ENCODE data around the gene NSD1.

NSD1 gene, protein sequence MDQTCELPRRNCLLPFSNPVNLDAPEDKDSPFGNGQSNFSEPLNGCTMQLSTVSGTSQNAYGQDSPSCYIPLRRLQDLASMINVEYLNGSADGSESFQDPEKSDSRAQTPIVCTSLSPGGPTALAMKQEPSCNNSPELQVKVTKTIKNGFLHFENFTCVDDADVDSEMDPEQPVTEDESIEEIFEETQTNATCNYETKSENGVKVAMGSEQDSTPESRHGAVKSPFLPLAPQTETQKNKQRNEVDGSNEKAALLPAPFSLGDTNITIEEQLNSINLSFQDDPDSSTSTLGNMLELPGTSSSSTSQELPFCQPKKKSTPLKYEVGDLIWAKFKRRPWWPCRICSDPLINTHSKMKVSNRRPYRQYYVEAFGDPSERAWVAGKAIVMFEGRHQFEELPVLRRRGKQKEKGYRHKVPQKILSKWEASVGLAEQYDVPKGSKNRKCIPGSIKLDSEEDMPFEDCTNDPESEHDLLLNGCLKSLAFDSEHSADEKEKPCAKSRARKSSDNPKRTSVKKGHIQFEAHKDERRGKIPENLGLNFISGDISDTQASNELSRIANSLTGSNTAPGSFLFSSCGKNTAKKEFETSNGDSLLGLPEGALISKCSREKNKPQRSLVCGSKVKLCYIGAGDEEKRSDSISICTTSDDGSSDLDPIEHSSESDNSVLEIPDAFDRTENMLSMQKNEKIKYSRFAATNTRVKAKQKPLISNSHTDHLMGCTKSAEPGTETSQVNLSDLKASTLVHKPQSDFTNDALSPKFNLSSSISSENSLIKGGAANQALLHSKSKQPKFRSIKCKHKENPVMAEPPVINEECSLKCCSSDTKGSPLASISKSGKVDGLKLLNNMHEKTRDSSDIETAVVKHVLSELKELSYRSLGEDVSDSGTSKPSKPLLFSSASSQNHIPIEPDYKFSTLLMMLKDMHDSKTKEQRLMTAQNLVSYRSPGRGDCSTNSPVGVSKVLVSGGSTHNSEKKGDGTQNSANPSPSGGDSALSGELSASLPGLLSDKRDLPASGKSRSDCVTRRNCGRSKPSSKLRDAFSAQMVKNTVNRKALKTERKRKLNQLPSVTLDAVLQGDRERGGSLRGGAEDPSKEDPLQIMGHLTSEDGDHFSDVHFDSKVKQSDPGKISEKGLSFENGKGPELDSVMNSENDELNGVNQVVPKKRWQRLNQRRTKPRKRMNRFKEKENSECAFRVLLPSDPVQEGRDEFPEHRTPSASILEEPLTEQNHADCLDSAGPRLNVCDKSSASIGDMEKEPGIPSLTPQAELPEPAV (N-terminal part only)
- 28.7 to 198 (median 132) reads per million in 17 experiments for total RNA-seq

DNA sequence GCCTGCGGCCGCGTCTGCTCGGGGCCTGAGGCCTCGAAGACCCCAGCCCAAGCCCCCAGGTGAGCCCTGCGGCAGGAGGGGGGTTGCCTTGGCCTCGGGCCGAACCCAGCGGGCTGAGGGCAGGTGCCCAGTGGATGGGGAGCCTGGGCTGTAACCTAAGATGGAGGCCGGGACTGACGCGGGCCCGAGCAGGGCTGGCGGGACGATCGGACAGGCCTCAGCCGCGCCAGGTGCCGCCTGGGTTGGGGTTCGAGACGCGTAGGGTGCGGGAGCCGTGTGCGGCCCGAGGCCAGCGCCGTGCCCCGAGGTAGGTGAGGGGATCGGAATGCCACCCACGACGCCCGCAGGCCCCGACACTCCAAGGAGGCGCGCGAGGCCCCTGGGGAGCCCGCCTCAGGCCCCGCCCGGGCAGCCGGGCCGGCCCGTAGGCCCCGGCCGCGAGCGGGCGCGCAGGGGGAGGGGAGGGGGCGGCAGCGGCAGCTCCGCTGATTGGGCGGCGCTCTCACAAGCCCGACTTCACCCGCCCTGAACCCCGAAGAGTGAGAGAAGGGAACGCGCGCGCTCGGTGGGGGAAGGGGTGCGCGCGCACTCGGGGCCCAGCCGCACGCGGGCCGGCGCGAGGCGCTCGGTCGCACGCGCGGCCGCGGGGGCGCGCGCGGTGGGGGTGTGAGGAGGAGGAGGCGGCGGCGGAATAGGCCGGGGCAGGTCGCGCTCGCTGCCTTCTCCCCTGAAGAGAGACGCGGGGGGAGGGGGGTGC is at the start of gene NSD1:
NSD1 (plus strand) TSS at position 678 of the 757 bp plus-strand sequence. CDS start 1,331 bp downstream, outside the sequence.
- DNase-seq = peak; percentile 84 to 94 (median 89)

DNA sequence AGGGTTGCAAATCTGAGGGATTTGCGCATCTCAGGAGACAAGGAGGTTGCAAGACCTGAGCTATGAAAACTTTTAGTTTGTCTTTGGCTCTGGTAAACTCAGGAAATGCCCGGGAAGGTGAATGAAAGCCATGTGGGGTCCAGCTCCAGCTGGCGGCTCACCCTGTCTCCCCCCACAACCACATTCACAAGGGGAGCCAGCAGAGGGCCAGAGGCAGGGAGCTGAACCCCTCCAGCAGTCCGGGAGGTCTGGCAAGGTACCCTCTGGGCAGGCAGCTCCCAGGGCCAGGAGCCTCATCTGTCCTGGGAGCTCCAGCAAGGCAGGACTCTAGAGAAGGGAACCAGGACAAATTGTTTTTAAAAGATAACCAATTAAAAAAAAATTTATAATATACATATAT is 49.4 kb upstream of the NSD1 start:
- DNase-seq = no peak

DNA sequence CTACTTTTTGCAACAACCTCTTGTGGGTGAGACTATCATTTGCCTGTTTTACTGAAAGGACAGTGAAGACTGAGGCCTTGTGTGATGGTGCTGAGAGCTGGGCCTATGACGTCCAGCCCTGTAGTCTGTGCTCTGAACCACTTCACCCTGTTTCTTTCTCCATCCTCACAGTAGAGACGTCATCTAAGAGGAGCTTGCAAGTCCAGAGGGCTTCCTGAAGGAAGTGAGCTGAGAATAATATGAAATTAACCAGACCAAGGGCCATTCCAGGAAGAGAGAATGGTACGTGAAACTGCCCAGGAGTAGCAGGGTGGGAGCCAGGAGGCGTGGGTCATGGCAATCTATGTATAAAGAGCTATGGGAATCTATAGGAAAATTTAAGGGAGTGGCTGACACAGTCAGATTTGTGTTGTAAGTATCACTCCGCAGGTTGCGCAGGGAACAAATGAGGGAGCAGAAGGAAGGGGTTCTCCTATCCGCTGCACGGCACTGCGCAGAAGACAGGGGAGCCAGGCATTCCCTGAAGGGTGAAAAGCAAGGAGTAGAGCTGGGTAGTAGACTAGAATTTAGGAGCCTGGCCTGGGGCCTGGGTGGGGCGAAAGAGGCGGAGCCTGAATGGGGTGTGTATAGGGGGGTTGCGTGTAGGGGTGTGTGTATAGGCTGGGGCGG is 47.5 kb upstream of the NSD1 start:
- DNase-seq = no peak

DNA sequence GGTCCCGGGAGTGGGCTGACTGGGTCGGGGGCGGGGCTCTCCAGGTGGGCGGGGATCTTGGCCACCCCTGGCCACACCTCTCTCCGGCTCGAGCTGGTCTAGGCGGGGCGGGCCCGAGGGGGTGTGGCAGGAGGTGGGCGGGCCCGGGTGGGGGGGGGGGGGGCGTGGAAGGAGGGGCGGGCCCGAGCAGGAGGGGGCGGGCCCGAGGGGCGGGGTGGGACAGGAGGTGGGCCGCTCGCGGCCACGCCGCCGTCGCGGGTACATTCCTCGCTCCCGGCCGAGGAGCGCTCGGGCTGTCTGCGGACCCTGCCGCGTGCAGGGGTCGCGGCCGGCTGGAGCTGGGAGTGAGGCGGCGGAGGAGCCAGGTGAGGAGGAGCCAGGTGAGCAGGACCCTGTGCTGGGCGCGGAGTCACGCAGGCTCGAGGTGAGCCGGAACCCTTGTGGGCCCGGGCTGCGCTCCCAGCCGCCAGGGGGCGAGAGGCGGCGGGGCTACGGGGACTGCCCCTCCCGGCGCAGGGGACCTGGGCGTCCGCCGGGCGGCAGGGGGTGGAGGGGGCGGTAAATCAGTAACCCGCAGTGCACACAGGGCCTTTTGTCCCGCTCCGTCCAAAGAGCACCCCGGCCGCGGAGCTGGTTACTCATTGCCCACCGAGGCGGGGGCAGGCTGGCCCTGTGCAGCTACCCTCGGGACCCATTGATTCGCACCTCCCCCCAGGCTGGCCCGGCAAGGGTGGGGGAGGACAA is 46.7 kb upstream of the NSD1 start, which contains the start of gene FGFR4:
FGFR4 (plus strand) TSS at position 262 of the 744 bp plus-strand sequence. CDS start 2,688 bp downstream, outside the sequence.
- peak; percentile 30 to 73 (median 54) for DNase-seq

DNA sequence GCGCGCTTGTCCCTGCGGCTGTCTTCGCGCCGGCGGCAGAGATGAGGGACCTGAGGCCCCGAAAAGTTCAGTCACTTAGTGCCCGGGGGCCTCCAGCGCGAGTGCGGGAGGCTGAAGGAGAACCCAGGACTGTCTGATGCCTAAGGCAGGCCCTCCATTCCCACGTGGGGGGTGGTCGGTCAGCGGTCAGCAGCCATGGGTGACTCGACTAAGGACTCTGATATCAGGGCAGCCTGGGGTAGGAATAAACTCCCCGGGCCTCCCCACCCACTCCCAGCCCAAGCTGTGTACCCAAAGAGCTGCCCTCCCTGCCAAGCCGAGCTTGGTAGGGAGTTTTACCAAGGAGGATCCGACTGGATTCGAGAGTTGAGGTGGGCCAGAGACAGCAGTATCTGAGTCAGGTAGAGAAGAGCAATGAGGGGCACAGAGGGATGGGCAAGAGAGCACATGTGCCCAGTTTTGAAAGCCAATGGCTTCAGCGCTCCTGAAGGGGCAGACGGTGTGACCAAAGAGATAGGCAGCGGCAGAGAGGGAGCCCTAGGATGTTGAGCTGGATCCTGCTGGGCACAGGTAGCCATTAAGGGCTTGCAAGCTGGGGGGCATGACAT is 46.1 kb upstream of the NSD1 start:
- DNase-seq = no peak

DNA sequence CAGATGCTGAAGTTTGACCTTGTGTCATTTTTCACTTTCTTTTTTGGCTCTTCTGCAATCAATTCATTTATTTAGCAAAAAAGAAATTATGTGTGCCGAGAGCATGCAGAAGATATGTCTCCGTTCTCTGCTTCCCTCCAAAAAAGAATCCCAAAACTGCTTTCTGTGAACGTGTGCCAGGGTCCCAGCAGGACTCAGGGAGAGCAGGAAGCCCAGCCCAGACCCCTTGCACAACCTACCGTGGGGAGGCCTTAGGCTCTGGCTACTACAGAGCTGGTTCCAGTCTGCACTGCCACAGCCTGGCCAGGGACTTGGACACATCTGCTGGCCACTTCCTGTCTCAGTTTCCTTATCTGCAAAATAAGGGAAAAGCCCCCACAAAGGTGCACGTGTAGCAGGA is 44.4 kb upstream of the NSD1 start:
- DNase-seq = peak in 1 of 4 experiments; percentile 13

DNA sequence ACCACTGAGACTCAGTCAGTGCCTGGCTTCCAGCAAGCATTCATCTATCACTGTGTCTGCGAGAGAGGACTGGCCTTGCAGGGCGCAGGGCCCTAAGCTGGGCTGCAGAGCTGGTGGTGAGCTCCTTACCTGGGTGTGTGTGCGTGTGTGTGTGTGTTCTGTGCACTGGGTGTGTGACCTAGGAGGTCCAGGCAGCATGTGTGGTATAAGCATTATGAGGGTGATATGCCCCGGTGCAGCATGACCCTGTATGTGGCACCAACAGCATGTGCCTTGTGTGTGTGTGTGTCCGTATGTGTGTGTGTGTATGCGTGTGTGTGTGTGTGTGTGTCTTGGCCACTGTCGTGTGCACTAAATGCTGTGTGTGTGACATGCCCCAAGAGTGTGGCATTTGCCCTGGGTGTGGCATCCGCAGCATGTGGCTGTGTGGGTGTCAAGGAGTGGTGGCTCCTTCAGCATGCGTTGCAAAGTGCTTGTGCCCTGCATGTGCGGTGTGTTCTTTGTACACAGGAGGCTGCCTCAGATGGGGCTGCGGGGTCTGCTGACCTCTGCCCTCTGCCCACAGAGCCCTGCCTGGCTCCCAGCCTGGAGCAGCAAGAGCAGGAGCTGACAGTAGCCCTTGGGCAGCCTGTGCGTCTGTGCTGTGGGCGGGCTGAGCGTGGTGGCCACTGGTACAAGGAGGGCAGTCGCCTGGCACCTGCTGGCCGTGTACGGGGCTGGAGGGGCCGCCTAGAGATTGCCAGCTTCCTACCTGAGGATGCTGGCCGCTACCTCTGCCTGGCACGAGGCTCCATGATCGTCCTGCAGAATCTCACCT is 43.5 kb upstream of the NSD1 start:
- no peak for DNase-seq

DNA sequence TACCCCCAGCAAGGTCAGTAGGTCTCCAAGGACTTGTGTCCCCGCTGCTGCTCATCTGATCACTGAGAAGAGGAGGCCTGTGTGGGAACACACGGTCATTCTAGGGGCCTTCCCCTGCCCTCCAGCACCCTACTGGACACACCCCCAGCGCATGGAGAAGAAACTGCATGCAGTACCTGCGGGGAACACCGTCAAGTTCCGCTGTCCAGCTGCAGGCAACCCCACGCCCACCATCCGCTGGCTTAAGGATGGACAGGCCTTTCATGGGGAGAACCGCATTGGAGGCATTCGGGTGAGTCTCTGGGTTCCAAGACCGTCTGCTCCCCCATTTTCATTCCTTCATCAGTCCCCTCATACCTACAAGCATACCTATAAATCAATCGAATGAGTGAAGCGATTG is 42.8 kb upstream of the NSD1 start:
- DNase-seq = no peak

DNA sequence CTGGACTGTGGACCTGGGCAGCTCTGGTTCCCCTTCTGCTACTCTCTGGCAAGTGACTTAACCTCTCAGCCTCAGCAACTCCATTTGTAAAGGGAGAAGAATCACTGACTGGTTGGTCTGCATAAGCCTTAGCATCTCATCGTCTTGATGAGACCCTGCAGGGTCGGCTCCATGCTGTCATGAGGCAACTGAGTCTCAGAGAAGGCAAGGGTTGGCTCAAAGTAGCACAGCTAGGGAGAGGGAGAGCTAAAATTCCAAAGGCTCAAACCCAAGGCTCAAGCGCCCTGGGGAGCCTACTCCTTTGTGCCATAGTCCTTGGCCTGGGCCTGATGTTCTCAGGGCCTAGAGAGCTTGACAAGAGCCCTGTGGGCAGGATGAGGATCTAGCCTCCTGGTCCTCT is 42.3 kb upstream of the NSD1 start:
- no peak for DNase-seq

DNA sequence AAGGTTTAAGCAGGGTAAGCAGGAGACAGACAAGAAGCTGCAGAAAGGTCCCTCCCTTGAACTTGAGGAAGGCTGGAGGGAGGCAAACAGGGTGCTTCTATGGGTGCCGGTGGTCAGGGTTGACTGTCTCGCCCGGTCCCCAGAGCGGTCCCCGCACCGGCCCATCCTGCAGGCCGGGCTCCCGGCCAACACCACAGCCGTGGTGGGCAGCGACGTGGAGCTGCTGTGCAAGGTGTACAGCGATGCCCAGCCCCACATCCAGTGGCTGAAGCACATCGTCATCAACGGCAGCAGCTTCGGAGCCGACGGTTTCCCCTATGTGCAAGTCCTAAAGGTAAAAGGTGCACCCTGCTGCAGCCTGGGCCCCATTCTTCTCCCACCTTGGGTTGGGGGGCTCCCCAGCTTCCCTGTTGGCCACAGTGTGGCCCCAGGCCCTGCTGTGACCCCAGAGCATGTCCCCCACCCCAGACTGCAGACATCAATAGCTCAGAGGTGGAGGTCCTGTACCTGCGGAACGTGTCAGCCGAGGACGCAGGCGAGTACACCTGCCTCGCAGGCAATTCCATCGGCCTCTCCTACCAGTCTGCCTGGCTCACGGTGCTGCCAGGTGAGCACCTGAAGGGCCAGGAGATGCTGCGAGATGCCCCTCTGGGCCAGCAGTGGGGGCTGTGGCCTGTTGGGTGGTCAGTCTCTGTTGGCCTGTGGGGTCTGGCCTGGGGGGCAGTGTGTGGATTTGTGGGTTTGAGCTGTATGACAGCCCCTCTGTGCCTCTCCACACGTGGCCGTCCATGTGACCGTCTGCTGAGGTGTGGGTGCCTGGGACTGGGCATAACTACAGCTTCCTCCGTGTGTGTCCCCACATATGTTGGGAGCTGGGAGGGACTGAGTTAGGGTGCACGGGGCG is 41.1 kb upstream of the NSD1 start:
- no peak for DNase-seq

DNA sequence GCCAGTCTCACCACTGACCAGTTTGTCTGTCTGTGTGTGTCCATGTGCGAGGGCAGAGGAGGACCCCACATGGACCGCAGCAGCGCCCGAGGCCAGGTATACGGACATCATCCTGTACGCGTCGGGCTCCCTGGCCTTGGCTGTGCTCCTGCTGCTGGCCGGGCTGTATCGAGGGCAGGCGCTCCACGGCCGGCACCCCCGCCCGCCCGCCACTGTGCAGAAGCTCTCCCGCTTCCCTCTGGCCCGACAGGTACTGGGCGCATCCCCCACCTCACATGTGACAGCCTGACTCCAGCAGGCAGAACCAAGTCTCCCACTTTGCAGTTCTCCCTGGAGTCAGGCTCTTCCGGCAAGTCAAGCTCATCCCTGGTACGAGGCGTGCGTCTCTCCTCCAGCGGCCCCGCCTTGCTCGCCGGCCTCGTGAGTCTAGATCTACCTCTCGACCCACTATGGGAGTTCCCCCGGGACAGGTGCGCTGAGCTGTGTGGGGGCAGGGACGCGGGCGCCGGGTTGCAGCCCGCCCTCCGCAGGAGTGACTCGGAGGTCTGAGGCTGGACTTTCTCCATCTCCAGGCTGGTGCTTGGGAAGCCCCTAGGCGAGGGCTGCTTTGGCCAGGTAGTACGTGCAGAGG is 40.4 kb upstream of the NSD1 start:
- DNase-seq = no peak

DNA sequence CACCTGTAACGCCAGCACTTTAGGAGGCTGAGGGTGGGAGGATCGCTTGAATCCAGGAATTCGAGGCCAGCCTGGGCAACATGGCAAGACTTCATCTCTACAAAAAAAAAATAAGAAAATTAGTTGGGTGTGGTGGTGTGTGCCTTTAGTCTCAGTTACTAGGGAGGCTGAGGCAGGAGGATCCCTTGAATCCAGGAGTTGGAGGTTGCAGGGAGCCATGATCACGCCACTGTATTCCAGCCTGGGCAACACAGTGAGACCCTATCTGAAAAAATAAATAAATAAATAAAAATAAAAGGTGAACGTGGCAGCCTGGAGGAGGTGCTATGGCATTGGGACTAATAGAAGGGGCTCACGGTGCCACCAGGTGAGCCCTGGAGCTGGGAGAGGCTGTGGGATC is 39.8 kb upstream of the NSD1 start:
- no peak for DNase-seq

DNA sequence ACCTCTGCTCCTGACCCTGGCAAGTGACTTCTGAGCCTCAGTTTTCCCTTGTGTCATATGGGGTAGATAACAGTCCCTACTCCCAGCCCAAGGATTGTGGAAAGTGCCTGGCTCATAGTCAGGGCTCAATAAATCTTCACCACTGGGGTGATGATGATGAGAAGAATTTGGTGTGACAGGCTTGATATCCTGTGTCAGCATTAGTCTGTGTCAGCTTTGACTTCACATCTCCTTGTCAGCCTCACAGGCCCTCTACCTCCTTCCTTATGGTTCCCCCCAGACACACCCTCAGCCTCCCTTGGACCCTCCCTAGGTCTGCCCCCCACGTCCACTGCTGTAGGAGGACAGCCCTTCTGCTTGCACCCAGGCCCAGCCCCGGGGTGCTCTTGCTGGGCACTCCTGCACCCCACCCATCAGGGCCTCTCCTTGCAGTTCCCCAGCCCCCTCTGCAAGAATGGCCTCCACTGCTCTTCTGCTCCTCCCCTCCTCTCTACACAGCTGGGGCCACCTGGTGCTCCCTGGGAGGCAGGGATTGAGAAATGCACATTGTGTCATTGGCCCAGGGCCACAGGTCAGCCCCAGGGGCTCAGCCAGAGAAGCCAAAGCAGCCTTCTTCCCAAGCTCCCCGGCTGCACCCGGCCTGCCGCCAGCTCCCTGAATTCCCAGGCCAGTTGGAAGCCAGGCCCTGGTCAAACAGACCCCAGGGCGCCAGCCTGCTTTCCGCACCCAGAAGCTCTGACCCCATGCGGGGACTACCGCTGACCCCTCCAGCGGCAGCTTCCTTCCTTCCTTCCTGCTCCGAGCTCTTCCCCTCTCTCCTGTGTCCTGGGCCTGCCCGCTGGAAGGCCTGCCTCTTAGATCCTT is 39.1 kb upstream of the NSD1 start:
- DNase-seq = no peak

DNA sequence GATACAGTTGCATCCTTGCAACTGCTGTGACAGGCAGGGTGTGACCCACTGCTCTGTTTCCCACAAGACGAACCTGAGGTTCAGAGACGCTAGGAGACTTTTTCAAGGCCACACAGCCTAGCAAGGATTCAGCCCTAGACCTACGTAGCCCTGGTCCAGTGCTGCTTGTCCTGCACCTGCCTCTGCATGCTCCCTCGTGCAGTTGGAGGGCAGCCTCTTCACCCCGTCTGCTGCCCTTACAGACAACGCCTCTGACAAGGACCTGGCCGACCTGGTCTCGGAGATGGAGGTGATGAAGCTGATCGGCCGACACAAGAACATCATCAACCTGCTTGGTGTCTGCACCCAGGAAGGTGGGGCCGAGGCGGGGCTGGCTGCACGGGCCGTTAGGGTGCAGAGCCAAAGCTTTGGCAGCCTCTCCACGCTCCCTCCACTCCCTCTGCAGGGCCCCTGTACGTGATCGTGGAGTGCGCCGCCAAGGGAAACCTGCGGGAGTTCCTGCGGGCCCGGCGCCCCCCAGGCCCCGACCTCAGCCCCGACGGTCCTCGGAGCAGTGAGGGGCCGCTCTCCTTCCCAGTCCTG is 38.4 kb upstream of the NSD1 start:
- no peak for DNase-seq

DNA sequence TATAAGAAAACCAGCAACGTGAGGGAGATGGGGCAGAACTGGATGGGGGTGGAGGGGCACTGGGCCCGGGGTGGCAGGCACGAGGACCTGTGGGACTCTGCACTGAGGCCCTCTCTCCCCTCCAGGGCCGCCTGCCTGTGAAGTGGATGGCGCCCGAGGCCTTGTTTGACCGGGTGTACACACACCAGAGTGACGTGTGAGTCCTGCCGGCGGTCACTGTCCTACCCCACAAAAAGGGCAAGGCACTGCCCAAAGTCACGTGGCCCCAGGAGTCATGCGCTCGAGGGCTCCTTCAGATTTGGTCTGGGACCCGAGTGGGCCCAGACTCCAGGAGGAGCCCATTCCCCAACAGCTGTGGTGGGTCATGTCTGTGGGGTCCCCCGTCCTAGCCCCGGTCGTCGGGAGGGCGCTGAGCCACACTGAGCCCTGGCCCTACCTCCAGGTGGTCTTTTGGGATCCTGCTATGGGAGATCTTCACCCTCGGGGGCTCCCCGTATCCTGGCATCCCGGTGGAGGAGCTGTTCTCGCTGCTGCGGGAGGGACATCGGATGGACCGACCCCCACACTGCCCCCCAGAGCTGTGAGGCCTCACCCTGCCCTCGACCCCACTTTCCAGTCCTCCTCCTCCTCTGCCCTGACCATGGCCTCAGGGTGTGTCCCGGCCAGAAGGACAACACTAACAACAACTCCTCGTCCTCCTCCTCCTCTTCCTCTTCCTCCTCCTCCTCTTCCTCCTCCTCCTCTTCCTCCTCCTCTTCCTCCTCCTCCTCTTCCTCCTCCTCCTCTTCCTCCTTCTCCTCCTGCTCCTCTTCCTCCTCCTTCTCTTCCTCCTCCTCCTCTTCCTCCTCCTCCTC is 37.2 kb upstream of the NSD1 start:
- no peak for DNase-seq
